ENCODE results near the gene NEIL1.
"Not testable (repeated sequence)": the region's sequence is repeated elsewhere in the genome, so short reads cannot be mapped to it uniquely, and the experiment has no call there.

Gene NEIL1

GRCh38 chr15:75333654-75334419 lies 13.0 kb upstream of the NEIL1 start:
- DNase-seq = not testable (repeated sequence)

GRCh38 chr15:75335313-75335704 lies 11.5 kb upstream of the NEIL1 start:
- no peak for DNase-seq

- peak; percentile 83 for DNase-seq
Observed at GRCh38 chr15:75335705-75336355, 11.0 kb upstream of the NEIL1 start, which contains the start of gene COMMD4. TSS of gene COMMD4 (plus strand) at chr15:75336063. CDS start at chr15:75336090, 27 bp downstream.

- DNase-seq = no peak
Observed at GRCh38 chr15:75338661-75339240, 8.1 kb upstream of the NEIL1 start.

- no peak for DNase-seq
Observed at GRCh38 chr15:75339531-75340240, 7.2 kb upstream of the NEIL1 start.

GRCh38 chr15:75342221-75342620 lies 4.6 kb upstream of the NEIL1 start:
- DNase-seq = no peak

GRCh38 chr15:75343953-75344352 lies 2.9 kb upstream of the NEIL1 start:
- DNase-seq = not testable (repeated sequence)

- DNase-seq = no peak
Observed at GRCh38 chr15:75347222-75348033, 589 bp downstream of the NEIL1 start.

- DNase-seq = no peak
Observed at GRCh38 chr15:75348034-75348561, 1.3 kb downstream of the NEIL1 start.

GRCh38 chr15:75348562-75349350 lies 1.9 kb downstream of the NEIL1 start:
- DNase-seq = no peak

GRCh38 chr15:75349351-75349669 lies 2.5 kb downstream of the NEIL1 start:
- not testable (repeated sequence) for DNase-seq

GRCh38 chr15:75349851-75350588 lies 3.2 kb downstream of the NEIL1 start:
- no peak for DNase-seq

- no peak for DNase-seq
Observed at GRCh38 chr15:75350601-75351361, 3.9 kb downstream of the NEIL1 start.

- no peak for DNase-seq
Observed at GRCh38 chr15:75352186-75353080, 5.6 kb downstream of the NEIL1 start.

- DNase-seq = no peak
Observed at GRCh38 chr15:75353604-75354003, 6.8 kb downstream of the NEIL1 start.

- DNase-seq = no peak
Observed at GRCh38 chr15:75354454-75354853, 7.6 kb downstream of the NEIL1 start.

GRCh38 chr15:75355369-75355768 lies 8.5 kb downstream of the NEIL1 start:
- DNase-seq = no peak

GRCh38 chr15:75356006-75356405 lies 9.2 kb downstream of the NEIL1 start:
- DNase-seq = no peak

GRCh38 chr15:75356517-75356916 lies 9.7 kb downstream of the NEIL1 start:
- no peak for DNase-seq

All from SHP77 treated with DMSO at 0.1 percent for 48 hours (cell line).